GM12875 (cell line): ENCODE measurements around the gene OSBPL9.

ENCODE experiments used
- H3K4me3 ChIP-seq: one replicate; pipeline ENCODE4 v1.5.1; 2011; ENCODE audit warnings: low read depth, low read length, control low read depth
- TF ChIP-seq, protein P1 (sequence below): IDR thresholded peaks from 2 replicates; pipeline ENCODE4 v1.5.1; 2011; ENCODE audit warnings: low read depth, mild to moderate bottlenecking, control low read depth, inconsistent platforms, low read length, moderate library complexity, borderline replicate concordance; ENCODE audit not compliant: insufficient read depth

OSBPL9 gene

DNA sequence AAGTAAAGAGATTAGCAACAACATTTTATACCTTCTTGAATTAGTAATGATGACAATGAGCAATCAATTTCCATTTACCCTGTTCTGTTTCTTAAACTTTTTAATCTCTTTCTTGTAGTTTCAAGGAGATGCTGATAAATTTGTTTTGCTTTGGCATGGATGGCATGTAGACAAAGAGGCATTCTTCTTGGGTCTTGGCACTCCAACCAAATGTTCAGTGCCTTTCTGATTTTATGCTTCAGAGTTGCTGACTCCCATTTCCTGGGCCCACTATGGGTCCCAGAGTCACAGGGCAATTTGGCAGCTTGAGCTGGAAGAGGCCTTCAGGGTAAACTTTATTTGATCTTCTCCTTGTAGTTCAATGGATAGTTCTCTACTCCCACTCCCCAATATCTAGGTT, 42.1 kb upstream of the OSBPL9 start:
- TF ChIP-seq, protein P1, sequence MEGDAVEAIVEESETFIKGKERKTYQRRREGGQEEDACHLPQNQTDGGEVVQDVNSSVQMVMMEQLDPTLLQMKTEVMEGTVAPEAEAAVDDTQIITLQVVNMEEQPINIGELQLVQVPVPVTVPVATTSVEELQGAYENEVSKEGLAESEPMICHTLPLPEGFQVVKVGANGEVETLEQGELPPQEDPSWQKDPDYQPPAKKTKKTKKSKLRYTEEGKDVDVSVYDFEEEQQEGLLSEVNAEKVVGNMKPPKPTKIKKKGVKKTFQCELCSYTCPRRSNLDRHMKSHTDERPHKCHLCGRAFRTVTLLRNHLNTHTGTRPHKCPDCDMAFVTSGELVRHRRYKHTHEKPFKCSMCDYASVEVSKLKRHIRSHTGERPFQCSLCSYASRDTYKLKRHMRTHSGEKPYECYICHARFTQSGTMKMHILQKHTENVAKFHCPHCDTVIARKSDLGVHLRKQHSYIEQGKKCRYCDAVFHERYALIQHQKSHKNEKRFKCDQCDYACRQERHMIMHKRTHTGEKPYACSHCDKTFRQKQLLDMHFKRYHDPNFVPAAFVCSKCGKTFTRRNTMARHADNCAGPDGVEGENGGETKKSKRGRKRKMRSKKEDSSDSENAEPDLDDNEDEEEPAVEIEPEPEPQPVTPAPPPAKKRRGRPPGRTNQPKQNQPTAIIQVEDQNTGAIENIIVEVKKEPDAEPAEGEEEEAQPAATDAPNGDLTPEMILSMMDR: no peak
- no peak overlapping the region for H3K4me3 ChIP-seq

DNA sequence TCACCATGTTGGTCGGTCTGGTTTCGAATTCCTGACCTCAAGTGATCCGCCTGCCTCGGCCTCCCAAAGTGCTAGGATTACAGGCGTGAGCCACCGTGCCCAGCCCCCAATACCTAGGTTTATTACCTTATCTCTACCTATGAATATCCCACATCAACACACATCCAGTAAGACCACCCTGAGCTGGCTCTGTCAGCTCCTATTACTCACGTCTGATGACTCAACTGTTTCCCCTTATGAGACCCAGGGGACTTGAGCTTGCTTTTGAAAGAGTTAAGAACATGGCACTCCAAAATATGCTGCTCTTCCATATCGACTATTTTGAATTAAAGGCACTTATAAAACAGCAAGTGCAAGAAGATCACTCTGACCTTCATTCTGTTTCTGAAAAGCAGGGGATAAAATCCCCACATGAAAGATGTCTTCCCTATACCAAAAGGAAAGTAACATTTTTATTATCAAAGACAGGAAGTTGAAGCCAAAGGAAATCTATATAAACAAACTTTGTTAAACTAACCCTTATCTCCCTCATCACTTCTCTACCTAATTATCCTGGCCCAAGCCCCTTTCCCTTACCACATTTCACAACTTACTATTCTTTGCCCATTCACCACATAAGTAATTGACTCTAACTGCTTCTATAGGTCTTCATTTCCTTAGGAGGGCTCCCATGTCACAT, 41.3 kb upstream of the OSBPL9 start:
- TF ChIP-seq, protein P1: no peak
- H3K4me3 ChIP-seq: no peak overlapping the region

DNA sequence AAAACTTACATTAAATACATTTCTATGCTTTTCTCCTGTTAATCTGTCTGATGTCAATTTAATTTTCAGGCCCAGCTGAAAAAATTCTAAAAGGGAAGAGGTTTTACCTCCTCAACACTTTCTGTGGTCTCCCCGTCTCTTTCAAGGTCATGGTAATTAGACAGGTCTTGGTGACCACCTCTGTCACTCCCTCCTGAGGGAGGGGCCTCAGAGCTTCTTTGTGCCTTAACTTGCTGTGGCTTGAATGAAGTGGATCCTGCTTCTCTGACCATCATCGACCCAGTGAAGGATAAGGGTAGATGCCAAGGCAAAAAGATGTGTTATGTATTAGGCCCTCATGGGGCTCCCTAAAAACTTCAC, 40.8 kb upstream of the OSBPL9 start:
- TF ChIP-seq, protein P1: no peak
- H3K4me3 ChIP-seq: no peak overlapping the region

DNA sequence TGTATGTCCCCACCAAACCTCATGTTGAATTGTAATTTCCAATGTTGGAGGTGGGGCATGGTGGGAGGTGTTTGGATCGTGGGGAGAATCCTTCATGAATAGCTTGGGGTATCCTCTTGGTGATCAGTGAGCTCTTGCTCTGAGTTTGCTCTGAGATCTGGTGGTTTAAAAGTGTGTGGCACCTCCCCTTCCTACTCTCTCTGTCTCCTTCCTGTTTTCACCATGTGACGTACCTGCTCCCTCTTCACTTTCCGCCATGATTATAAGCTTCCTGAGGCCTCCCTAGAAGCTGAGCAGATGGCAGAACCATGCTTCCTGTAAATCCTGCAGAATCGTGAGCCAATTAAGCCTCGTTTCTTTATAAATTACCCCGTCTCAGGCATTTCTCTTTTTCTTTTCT, 40.0 kb upstream of the OSBPL9 start:
- no peak overlapping the region for H3K4me3 ChIP-seq
- TF ChIP-seq, protein P1: no peak

DNA sequence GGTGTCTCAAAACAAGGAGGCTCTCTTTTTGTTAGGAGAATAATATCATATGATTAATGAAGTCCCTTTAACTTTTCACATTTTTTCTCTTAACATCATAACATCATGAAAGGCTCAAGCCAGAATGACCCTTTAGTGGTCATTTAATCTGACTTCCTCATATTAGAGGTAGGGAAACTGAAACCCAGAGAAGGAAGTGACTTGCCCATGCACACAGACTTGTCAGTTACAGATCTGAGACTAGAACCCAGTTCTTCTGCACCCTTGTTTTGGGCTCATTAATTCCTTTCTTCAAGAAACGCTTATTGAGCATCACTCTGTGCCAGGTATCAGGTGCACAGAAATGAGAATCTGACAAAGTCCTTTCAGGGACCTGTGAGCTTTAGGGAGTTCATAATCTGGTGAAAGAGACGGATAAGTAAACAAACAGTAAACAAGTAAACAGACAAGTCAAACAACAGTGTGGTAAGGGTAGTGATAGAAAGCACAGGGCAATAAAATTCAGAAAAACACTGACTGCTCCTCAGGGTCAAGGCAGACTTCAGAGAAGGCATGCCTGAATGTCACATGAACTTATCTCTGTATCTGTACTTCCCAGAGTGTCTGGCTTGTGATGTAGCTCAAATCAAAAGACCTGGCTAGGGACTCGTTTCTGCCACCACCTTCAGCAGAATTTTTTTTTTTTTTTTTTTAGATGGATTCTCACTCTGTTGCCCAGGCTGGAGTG, 38.3 kb upstream of the OSBPL9 start:
- H3K4me3 ChIP-seq: no peak overlapping the region
- TF ChIP-seq, protein P1: no peak

DNA sequence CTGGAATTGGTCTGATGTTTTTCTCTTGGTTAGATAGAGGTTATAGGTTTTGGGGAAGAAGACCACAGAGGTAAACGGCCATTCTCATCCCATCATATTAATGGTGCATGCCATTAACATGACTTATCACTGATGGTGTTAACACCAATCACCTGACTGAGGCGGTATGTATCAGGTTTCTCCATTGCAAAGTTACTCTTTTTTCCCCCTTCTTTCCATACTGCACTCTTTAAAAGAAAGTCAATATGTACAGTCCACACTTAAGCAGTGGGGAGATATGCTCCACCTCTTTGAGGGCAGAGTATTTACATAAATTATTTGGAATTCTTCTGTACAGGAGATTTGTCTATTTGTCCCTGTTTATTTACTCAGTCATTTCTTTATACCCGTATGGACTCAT, 35.7 kb upstream of the OSBPL9 start:
- TF ChIP-seq, protein P1: no peak

DNA sequence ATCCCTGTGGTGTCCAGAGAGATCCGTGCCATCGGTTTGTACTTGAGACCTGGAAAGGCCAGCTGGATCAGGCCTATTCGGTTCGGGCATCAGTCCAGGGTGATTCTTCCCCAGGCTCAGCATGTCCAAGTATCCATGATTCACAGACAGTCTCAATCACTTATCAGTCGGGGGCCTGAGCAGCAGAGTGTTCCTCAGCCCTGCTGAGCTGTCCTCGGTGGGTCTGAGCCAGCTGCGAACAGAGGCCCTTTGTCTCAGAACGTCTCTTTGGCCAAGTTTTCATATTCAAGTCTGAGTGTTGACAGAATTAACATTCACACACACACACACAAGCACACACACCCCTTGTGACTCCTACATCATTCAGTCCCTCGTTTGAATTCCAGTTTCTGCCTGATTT, 33.4 kb upstream of the OSBPL9 start:
- TF ChIP-seq, protein P1: no peak
- H3K4me3 ChIP-seq: no peak overlapping the region

More for the DNA sequence above, 35.7 kb upstream of the OSBPL9 start:
- no peak overlapping the region for H3K4me3 ChIP-seq
